ENCODE measurements around the gene OR51D1.

GRCh38 chr11:4615856-4616444, 21.3 kb upstream of the OR51D1 start:
- TF ChIP-seq, protein P1, sequence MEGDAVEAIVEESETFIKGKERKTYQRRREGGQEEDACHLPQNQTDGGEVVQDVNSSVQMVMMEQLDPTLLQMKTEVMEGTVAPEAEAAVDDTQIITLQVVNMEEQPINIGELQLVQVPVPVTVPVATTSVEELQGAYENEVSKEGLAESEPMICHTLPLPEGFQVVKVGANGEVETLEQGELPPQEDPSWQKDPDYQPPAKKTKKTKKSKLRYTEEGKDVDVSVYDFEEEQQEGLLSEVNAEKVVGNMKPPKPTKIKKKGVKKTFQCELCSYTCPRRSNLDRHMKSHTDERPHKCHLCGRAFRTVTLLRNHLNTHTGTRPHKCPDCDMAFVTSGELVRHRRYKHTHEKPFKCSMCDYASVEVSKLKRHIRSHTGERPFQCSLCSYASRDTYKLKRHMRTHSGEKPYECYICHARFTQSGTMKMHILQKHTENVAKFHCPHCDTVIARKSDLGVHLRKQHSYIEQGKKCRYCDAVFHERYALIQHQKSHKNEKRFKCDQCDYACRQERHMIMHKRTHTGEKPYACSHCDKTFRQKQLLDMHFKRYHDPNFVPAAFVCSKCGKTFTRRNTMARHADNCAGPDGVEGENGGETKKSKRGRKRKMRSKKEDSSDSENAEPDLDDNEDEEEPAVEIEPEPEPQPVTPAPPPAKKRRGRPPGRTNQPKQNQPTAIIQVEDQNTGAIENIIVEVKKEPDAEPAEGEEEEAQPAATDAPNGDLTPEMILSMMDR (IDR thresholded peaks at IDR 0.05; ENCODE audit: low read depth, low read length, poor library complexity, severe bottlenecking): no peak
- TF ChIP-seq EZH2phosphoT487 (IDR thresholded peaks at IDR 0.05; ENCODE audit: borderline replicate concordance, low read length): no peak

Measured in DOHH2 (cell line).